Measurements from ENCODE around the gene TP53RK. TPM values are rescaled to one million over a fixed set of nuclear protein-coding genes. Genes with fewer than 3 reads are reported as not detected.
A peak's percentile ranks its signal among the peaks of the same experiment; 100 is the strongest.

Gene TP53RK
- total and polyA plus RNA-seq, 2 of the 13 experiments (the other 11 are each of a cell fraction or from before 2014, with no cell fraction given) = 12.9 to 25.5 TPM

- peak; percentile 93 for TF ChIP-seq HOXA5 (CRISPR knock-in tag; IDR thresholded peaks at IDR 0.05)
- TF ChIP-seq GTF2F1 (IDR thresholded peaks at IDR 0.05; ENCODE audit: low read length) = no peak
- peak; percentile 76 for TF ChIP-seq SKIL (CRISPR knock-in tag; IDR thresholded peaks at IDR 0.05; ENCODE audit: borderline replicate concordance)
- no peak; the same call in 1 of the 2 replicates for TF ChIP-seq ZBTB38 (CRISPR knock-in tag; IDR thresholded peaks at IDR 0.05)
- no peak for TF ChIP-seq ZNF761 (CRISPR knock-in tag; conservative IDR thresholded peaks at IDR 0.05)
- TF ChIP-seq HNF4G (IDR thresholded peaks at IDR 0.05; ENCODE audit: borderline replicate concordance, low read depth, low read length) = peak; percentile 89
- peak; percentile 90 for TF ChIP-seq HNF4G (CRISPR knock-in tag; IDR thresholded peaks at IDR 0.05; ENCODE audit: borderline replicate concordance, low read depth)
- no peak for TF ChIP-seq TAF15 (IDR thresholded peaks at IDR 0.05; ENCODE audit: low read depth, low read length, poor library complexity, severe bottlenecking)
- TF ChIP-seq POLR2AphosphoS5 (IDR thresholded peaks at IDR 0.05; ENCODE audit: low read depth, low read length) = no peak
- no peak for TF ChIP-seq CSRNP2 (CRISPR knock-in tag; conservative IDR thresholded peaks at IDR 0.05; ENCODE audit: low read depth)
- TF ChIP-seq U2AF1 (optimal IDR thresholded peaks at IDR 0.05; ENCODE audit: low read depth, low read length) = no peak
- TF ChIP-seq ISX (CRISPR knock-in tag; conservative IDR thresholded peaks at IDR 0.05) = no peak
- TF ChIP-seq FOSL1 (CRISPR knock-in tag; IDR thresholded peaks at IDR 0.05; ENCODE audit: borderline replicate concordance) = no peak
- TF ChIP-seq ZNF446 (CRISPR knock-in tag; IDR thresholded peaks at IDR 0.05) = no peak
- TF ChIP-seq IRF1 (CRISPR knock-in tag; IDR thresholded peaks at IDR 0.05; ENCODE audit: low read depth) = no peak
- peak; percentile 99 for TF ChIP-seq GATAD2A (CRISPR knock-in tag; IDR thresholded peaks at IDR 0.05)
- no peak for TF ChIP-seq ZNF44 (CRISPR knock-in tag; IDR thresholded peaks at IDR 0.05)
- TF ChIP-seq ZFX (CRISPR knock-in tag; IDR thresholded peaks at IDR 0.05; ENCODE audit: low read depth) = peak; percentile 23
- no peak for TF ChIP-seq ZBTB1 (CRISPR knock-in tag; IDR thresholded peaks at IDR 0.05; ENCODE audit: borderline replicate concordance)
- no peak for TF ChIP-seq RARG (CRISPR knock-in tag; IDR thresholded peaks at IDR 0.05; ENCODE audit: low read depth)
- TF ChIP-seq ZNF260 (CRISPR knock-in tag; IDR thresholded peaks at IDR 0.05; ENCODE audit: borderline replicate concordance, low read depth) = no peak
- 0 out of 2 replicates have a peak, but pooled peaks have one; percentile 45 for TF ChIP-seq TIGD3 (CRISPR knock-in tag; IDR thresholded peaks at IDR 0.05; ENCODE audit: borderline replicate concordance)
- TF ChIP-seq CHD4 (IDR thresholded peaks at IDR 0.05; ENCODE audit: borderline replicate concordance, low read length) = peak; percentile 88; the same call in 1 of the 2 replicates
These were observed 18.4 kb downstream of the TP53RK start (continued) for GRCh38 chr20:46670585-46671584.

Data from HepG2 (cell line).